DMS 273 treated with DMSO at 0.1 percent for 48 hours (cell line): ENCODE data around the gene UBE2S.

Experiments
- DNase-seq: peaks from one replicate; lab custom pipeline; 2025; lab: John Stamatoyannopoulos, UW

UBE2S gene

DNA sequence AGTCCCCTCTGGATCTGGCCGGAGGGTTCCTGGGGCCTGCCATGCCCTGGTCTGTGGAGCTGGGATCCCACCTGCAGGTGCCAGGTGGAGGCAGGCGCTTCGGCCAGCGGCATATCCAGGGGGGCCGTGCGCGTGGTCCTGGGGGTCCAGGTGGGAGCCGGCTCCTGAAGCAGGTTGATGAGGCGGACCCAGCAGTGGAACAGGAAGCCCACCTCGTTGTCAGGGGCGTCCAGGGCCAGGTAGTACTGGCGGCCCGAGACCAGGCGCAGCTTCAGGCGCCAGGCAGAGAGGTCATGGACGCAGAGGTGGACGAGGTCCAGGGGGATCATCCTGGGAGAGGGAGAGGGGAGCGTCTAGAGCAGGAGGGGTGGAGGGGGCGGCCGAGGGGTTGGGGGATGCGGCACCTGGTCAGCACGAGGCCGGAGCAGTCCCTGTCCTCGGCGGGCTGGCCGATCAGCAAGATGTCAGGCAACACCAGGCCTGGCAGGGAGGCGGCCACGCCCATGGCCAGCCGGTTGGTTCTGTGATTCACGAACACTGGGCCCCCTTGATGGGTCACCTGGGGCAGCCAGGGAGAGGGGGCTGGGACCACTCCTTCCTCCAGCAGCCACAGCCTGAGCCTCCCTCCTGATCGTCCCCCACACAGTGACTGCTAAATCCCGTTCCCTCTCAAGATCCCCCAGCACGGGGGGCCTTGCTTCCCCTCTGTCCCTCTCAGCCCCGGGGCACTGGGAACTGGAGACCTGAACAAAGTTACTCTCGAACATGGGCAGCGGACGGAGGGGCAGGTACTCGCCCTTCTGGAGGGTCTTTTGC is 45.2 kb downstream of the UBE2S start:
- no peak for DNase-seq

DNA sequence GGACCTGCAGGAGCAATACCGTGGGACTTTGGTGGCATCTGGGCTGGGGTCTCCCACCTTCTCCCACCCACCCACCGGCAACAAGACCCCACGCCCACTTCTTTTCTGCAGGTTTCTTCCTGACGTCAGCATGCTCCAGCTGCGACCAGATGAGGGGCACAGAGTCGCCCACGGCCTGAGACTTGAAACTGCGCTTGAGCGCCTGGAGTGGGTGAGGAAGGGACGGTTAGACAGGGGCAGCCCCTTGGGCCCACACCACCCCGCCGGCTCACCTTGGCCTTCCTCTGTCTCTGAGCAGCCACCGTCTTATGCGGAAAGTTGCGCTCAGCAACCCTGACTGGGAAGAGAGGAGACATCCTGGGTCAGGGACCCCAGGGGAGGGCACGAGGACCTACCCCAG is 46.7 kb downstream of the UBE2S start:
- DNase-seq, result no peak

DNA sequence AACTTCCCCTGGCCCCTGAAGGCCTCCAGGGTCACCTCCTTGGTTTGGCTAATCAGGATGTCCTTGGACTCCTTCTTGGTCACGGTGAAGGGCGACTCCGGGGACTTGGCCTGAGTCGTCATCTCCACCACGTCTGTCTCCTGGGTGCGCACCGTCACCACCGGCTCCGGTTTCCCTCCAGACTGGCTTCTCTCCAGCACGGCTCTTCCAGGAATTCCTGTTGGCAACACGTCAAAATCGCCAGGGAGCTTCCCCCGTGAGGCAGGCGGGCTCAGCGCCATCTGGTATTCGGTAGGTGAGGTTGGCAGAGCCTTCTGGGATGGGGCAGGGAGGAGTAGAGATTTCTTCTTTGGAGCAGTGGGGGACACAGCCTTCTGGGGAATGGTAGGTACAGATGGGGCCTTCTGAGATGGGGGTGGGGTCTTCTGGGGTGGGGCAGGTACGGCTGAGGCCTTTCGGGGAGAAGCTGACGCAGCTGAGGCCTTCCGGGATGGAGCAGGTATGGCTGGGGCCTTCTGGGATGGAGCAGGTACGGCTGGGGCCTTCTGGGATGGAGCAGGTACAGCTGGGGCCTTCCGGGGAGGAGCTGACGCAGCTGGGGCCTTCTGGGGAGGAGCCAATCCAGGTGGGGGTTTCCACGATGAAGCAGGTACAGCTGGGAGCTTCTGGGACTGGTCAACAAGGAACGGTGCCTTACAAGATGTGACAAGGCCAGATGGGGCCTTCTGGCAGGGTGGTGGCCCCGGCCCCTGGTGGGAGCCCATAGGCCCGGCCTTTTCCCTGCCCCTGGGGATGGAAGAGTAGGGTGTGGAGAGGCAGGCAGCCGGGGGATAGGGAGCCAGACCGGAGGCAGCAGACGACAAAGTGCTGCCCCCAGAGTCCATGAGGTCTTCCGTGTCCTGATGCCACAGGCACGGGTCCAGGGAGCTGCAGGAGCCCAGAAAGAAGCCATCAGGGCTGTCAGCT is 48.4 kb downstream of the UBE2S start:
- peak; percentile 81 for DNase-seq

DNA sequence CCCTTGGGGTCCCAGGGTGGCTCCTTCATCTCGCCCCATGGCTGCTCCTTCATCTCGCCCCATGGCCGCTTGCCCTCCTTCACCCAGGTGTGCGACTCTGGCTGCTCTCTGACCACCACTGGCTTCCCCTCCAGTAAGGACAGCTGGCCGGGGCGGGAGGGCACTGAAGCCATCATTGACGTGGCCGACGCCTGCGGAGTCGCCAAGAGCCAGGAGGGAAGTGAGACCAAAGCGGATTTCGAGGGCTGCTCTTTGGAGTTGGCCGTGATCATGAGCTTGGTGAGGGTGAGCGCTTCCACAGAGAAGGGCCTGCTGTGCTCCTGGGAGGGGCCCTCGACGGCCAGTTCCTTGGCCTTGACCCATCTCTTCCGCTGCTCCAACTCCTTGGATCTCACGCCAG is 49.1 kb downstream of the UBE2S start:
- DNase-seq, result no peak

DNA sequence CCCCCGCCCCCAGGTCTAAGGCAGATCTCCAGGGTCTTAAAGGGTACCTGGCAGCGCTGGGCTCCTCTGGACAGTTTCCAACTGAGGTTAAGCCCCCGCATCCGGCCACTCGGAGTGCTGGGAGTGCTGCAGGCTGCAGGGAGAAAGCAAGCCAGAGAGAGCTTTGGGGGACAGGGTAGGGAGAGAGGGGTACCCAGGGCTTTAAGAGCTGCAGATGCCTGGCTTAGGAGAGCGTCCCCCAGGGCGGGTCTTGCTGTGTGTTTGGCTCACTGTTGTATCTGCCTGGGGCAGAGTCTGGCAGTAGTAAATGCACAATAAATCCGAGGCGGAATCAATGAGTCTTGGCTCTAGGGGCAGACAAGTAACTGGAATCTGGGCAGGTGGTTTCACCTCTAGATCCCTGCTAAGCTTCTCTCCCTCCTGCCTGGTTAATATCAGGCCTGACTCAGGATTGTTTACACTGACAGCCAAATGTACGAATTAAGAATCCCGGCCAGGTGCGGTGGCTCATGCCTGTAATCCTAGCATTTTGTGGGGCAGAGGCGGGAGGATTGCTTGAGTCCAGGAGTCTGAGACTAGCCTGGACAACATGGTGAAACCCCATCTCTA is 52.3 kb downstream of the UBE2S start:
- DNase-seq, result no peak

DNA sequence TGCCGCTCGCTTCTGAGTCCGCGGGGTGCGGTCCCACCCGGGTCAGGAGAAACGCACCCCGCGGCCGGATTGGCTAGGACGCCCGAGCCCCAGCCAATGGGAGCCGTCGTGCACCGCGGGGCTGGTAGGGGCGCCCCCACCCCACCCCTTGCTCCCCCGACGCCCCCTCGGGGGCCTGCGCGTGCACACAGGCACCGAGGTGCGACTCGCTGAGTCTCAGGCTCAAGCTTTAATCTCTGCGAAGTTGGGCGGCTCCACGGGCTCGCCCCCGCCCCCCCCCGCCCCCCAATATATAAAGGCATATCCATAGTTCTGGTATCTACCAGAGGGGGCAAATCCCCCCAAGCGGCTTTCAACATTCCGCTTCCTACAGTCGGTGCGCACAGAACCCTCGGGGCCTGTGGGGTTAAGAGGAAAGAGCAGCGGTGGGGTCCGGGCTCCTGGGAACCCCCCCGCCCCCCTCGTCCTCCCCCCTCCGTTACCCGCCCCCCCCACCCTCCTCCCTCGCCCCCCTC is 52.8 kb downstream of the UBE2S start, which contains the start of gene COX6B2:
Gene COX6B2 (minus strand): TSS at position 22 of the 515 bp plus-strand sequence. CDS start 198 bp downstream, outside the sequence.
- no peak for DNase-seq

DNA sequence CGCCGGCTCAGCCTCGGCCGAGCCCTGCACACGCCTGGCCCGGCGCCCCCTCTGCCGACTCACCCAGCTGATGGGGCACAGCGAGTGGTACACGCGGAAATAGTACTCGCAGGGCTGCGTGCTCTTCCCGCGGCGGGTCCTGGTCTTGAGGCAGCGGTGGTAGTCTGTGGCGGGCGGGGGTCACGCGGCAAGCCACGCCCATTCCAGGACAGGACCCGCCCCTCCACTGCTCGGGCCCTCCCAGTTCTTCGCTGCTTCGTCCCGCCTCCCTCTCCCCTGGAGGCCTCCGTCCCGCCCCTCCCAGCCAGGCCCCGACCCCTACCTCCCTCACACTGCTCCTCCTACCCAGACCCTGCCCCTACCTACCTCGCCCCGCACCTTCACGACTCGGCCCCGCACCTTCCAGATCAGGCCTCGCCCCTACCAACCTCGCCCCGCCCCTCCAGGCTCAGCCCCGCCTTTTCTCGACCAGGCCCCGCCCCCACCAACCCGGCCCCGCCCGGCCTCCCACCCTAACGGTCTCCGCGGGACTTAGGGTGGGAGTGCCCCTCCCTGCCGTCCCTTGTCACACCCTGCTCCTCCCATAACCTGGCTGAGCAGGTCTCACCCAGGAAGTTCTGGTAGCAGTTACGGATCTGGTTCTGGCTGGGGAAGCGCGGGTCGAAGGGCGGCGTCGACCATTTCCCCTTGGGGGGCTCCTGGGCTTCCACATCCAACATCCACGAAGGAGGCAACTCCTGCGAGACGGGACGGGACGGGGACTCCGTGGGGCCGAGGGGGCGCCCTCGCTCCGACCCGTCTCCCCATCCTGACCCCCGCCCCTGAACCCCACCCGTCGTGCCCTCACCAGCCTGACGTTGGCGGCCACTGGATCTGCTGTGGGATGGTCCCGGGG is 53.5 kb downstream of the UBE2S start:
- DNase-seq, result no peak

DNA sequence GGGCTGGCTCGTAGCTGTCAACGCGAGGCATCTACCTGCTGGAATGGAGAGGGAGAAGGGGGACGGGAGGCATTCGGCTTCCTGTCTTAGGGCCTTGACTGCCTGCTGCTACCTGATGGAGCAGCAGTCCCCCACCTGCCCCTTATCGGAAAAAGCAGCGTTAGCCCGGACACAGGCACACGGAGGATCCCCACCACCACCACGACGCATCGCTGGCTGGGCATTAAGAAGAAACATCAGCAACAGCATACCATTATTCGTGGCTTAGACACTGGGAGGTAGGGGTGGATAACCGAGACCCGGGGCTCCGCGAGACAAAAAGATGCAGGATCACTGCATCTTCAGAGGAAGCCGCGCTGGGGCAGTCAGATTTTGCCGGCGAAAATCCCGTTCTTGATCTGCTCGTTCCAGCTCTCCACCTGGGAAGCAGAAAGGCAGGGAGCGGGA is 54.2 kb downstream of the UBE2S start:
- no peak for DNase-seq

DNA sequence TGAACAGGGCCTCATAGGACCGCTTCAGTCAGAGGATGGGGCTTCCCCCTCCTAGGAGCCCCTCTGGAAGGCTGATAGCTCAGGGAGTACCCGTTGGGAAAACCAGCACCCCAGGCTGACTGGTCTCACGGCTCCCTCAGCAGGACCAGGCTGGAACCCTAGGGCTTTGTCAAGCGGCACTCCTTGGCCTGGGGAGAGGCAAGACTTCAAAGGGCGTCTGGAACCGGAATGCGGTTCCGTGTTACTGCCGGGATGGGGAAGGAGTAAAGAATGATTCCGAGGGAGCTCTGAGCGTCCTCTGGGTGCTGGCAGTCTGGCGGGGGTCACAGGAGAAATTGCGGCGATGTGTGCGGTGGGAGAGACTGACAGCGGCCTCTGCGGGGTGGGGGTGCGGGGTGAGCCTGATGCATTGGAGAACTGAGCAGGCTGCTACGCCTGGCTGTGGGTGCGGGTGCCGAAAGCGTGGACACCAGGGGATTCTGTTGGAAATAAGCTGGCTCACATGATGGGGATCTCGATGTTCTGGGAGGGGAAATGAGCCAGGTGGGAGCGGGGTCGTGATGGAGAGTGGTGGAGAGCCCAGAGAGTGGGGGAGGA is 54.9 kb downstream of the UBE2S start:
- no peak for DNase-seq

DNA sequence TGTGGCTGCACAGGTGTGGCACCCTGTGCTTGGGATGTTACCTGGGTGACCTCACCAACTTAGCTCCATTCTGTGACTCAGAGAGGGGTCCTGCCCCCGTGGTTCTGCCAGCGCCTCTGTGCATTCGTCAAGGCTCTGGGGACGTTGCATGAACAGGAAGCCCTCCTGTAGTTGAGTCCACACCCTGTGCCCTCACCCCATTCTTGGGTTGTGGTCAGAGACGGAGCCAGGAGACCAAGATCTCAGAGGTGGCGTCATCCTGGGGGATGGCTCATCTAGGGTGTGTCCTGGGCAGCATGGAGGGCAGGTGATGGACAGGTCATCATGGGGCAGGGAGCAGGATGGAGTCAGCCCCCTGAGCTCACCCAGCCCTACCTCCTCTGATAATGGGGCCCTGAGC is 55.5 kb downstream of the UBE2S start:
- DNase-seq, result no peak

DNA sequence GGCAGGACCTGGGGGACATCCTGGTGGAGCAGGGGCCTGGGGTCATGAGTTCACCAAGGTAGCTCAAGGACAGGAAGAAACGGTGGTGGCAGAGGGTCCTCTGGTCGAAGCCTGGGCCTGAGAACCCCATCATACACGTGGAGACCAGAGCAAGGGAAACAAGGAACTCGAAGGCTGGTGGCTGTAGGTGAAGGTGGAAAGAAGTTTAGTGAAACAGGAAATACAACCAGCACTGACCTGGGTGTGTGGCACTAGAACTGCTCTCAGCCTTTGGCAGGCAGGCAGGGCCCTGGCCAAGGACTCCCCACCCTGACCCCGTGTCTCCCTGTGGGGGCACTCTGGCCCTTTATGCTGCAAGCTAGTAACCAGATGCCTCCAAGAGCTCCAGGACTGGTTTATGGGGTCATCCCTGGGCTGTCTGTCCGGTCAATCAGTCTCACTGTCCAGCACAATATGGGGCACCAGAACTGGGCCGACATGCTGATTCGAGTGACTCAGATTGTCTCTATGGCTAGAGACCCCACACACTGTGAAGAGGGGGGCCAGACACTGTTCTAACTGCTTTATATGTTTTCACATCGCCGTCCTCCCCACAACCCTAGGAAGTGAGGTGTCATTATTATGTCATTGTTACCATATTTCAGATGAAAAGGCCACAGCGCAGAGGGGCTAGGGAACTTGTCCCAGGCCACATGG is 56.8 kb downstream of the UBE2S start:
- DNase-seq, result no peak
